H7 (cell line): Measurements from ENCODE around the gene POLL. TPM values are rescaled to one million over a fixed set of nuclear protein-coding genes. Genes with fewer than 3 reads are reported as not detected.
A peak's percentile ranks its signal among the peaks of the same experiment; 100 is the strongest.

Experiments
- DNase-seq: peaks from one replicate; pipeline ENCODE4 v3.0.0; 2012
- H3K27me3 ChIP-seq: 2 replicates; pipeline ENCODE4 v1.6.0; 2011; ENCODE audit warnings: mild to moderate bottlenecking, low read length; ENCODE audit not compliant: control insufficient read depth, insufficient read depth
- H3K36me3 ChIP-seq: replicated peaks from 2 replicates; pipeline ENCODE4 v1.5.1; 2011; ENCODE audit warnings: low read length; ENCODE audit not compliant: control insufficient read depth, insufficient read depth
- H3K4me3 ChIP-seq: 2 replicates; pipeline ENCODE4 v1.5.1; 2011; ENCODE audit warnings: low read depth, mild to moderate bottlenecking, control low read depth, low read length, moderate library complexity; ENCODE audit not compliant: insufficient read depth
- total RNA-seq: library from RNA; depleted of rRNA; stranded (reverse); fragments of >200 nt; shearing (Covaris generic); gene quantifications from 2 replicates; pipeline ENCODE4 v1.2.3, GENCODE V29; 2014; rRNA removed

Gene POLL
- total RNA-seq, 1 experiment from 2014 or later = 25.0 TPM

GRCh38 chr10:101538446-101538845, 49.6 kb downstream of the POLL start:
- Histone ChIP-seq H3K4me3 (no peak overlapping the region), H3K27me3 (no peaks in the 10 kb centered on the region), H3K36me3 (no peaks in the 10 kb centered on the region; the same call in 1 of the 2 replicates)
- no peak for DNase-seq

- peak; percentile 60 for DNase-seq
- Histone ChIP-seq H3K36me3 (no peaks in the 10 kb centered on the region; the same call in none of the 2 replicates), H3K27me3 (no peaks in the 10 kb centered on the region)
Observed at GRCh38 chr10:101536800-101537199, 51.3 kb downstream of the POLL start.

GRCh38 chr10:101535949-101536348, 52.1 kb downstream of the POLL start:
- Histone ChIP-seq H3K4me3 (no peak overlapping the region), H3K36me3 (no peaks in the 10 kb centered on the region; the same call in none of the 2 replicates), H3K27me3 (no peaks in the 10 kb centered on the region)
- no peak for DNase-seq

More at GRCh38 chr10:101536800-101537199, 51.3 kb downstream of the POLL start:
- no peak overlapping the region for H3K4me3 ChIP-seq

- Histone ChIP-seq H3K27me3 (no peaks in the 10 kb centered on the region), H3K36me3 (no peaks in the 10 kb centered on the region; the same call in none of the 2 replicates), H3K4me3 (no peak overlapping the region)
- no peak for DNase-seq
Observed at GRCh38 chr10:101529725-101530553, 58.1 kb downstream of the POLL start.

GRCh38 chr10:101529207-101529606, 58.9 kb downstream of the POLL start:
- Histone ChIP-seq H3K4me3 (no peak overlapping the region), H3K36me3 (no peaks in the 10 kb centered on the region; the same call in 1 of the 2 replicates), H3K27me3 (no peaks in the 10 kb centered on the region)
- DNase-seq = no peak

Other genes starting within 250 kb of the POLL start
- gene BTRC, start 234.1 kb downstream of the POLL start, total RNA-seq = 13.0 and 13.2 TPM in 2 replicates
- 33.4 and 48.7 TPM in 2 replicates for gene DPCD, start 64 bp upstream of the POLL start, total RNA-seq
- 25.2 and 25.4 TPM in 2 replicates for gene FBXW4, start 106.9 kb upstream of the POLL start, total RNA-seq
- 43.0 and 59.8 TPM in 2 replicates for gene FGF8, start 187.9 kb upstream of the POLL start, total RNA-seq
- 332 and 360 TPM in 2 replicates for gene NPM3, start 195.2 kb upstream of the POLL start, total RNA-seq
- gene OGA, start 230.2 kb upstream of the POLL start, total RNA-seq = 56.3 and 96.7 TPM in 2 replicates